H1 (cell line): Measurements from ENCODE around the gene TBC1D10A. TPM values are rescaled to one million over a fixed set of nuclear protein-coding genes. Genes with fewer than 3 reads are reported as not detected.
A peak's percentile ranks its signal among the peaks of the same experiment; 100 is the strongest.

ENCODE experiments used
- CTCF ChIA-PET: fragments of 300-600 bp; sonication (Branson Sonifier 250); formaldehyde crosslinking; loops from one replicate; lab custom pipeline; 2021; ENCODE audit not compliant: partially characterized antibody; lab: Charles Lee
- POLR2A ChIA-PET: fragments of 300-600 bp; sonication (Branson Sonifier 250); formaldehyde crosslinking; loops from one replicate; lab custom pipeline; 2021; ENCODE audit warnings: inconsistent platforms; ENCODE audit not compliant: partially characterized antibody; lab: Charles Lee
- DNase-seq, 2 experiments: peaks; one replicate each; pipeline versions ENCODE4 v3.0.0 to v3.0.0-alpha.2; 2010 to 2022; ENCODE audit warnings: low spot score in 2 of 2, low read depth in 1 of 2, mixed read lengths in 1 of 2
- FAIRE-seq: peaks from 2 replicates; lab custom pipeline; 2011; peaks lifted over from hg19 to GRCh38; lab: Jason Lieb, UNC
- H2AFZ ChIP-seq: 2 replicates; pipeline ENCODE4 v1.8.1; 2012; ENCODE audit warnings: low read length, inconsistent platforms
- H2AK5ac ChIP-seq: 2 replicates; pipeline ENCODE4 v1.6.1; 2013; ENCODE audit warnings: low read depth, low read length
- H2BK120ac ChIP-seq: replicated peaks from 2 replicates; pipeline ENCODE3; 2013; ENCODE audit warnings: low read depth, low read length, inconsistent platforms
- H2BK12ac ChIP-seq: 2 replicates; pipeline ENCODE4 v1.6.1; 2013; ENCODE audit warnings: low read depth, low read length
- H2BK15ac ChIP-seq: 2 replicates; pipeline ENCODE4 v1.6.1; 2013; ENCODE audit warnings: low read length
- H2BK20ac ChIP-seq: 2 replicates; pipeline ENCODE4 v1.6.1; 2013; ENCODE audit warnings: low read length
- H2BK5ac ChIP-seq: 2 replicates; pipeline ENCODE4 v1.6.1; 2013; ENCODE audit warnings: low read depth, low read length
- H3K14ac ChIP-seq: 2 replicates; pipeline ENCODE4 v1.6.1; 2013; ENCODE audit warnings: inconsistent platforms; ENCODE audit not compliant: insufficient read length
- H3K18ac ChIP-seq: 2 replicates; pipeline ENCODE4 v1.6.1; 2013; ENCODE audit warnings: low read length; ENCODE audit errors: extremely low read depth
- H3K23ac ChIP-seq: 2 replicates; pipeline ENCODE4 v1.6.1; 2013; ENCODE audit warnings: inconsistent platforms; ENCODE audit not compliant: insufficient read length
- H3K23me2 ChIP-seq: 2 replicates; pipeline ENCODE4 v1.6.1; 2013; ENCODE audit warnings: low read depth, low read length
- H3K27ac ChIP-seq: 2 replicates; pipeline ENCODE4 v1.6.1; 2011; ENCODE audit warnings: low read depth, low read length, inconsistent platforms
- H3K27me3 ChIP-seq, 4 experiments: replicated peaks in 1 of 4; 1 replicate in 1 of 4; 2 replicates in 3 of 4; pipeline versions ENCODE4 v1.6.1 to v1.8.1; 2011 to 2013; ENCODE audit warnings: low read length in 3 of 4, mild to moderate bottlenecking in 3 of 4, inconsistent platforms in 2 of 4, mixed read lengths in 2 of 4, moderate library complexity in 1 of 4; ENCODE audit not compliant: control insufficient read depth in 3 of 4, insufficient read depth in 3 of 4; ENCODE audit errors: extremely low read depth in 1 of 4
- H3K36me3 ChIP-seq, 4 experiments: 2 replicates each; pipeline versions ENCODE4 v1.6.1 to v1.8.1; 2011 to 2013; ENCODE audit warnings: mild to moderate bottlenecking in 4 of 4, low read length in 3 of 4, moderate library complexity in 2 of 4, control low read depth in 1 of 4, inconsistent platforms in 1 of 4; ENCODE audit not compliant: insufficient read depth in 4 of 4, control insufficient read depth in 2 of 4
- H3K4ac ChIP-seq: replicated peaks from 2 replicates; pipeline ENCODE3; 2013; ENCODE audit warnings: low read length, low read depth, mixed read lengths, inconsistent platforms; ENCODE audit not compliant: insufficient read length
- H3K4me1 ChIP-seq, 4 experiments: replicated peaks in 1 of 4; 1 replicate in 1 of 4; 2 replicates in 3 of 4; pipeline versions ENCODE4 v1.6.1 to v1.8.1; 2011 to 2013; ENCODE audit warnings: low read length in 3 of 4, inconsistent platforms in 2 of 4, mixed read lengths in 1 of 4; ENCODE audit not compliant: insufficient read depth in 4 of 4, control insufficient read depth in 3 of 4
- H3K4me2 ChIP-seq, 2 experiments: 2 replicates each; pipeline versions ENCODE4 v1.6.1 to v1.8.1; 2011 to 2013; ENCODE audit warnings: low read depth in 2 of 2, low read length in 2 of 2, control low read depth in 1 of 2, inconsistent platforms in 1 of 2, mild to moderate bottlenecking in 1 of 2; ENCODE audit not compliant: insufficient read depth in 1 of 2
- H3K4me3 ChIP-seq, 4 experiments: fragments of 200-600, 300-600 bp in 1 of 4; sonication (generic), shearing (Covaris generic), sonication (Bioruptor Twin) in 1 of 4; 2 replicates each; pipeline versions ENCODE4 v1.5.1 to v1.8.1; 2011 to 2016; ENCODE audit warnings: low read length in 4 of 4, low read depth in 3 of 4, control low read depth in 2 of 4, inconsistent platforms in 2 of 4, mild to moderate bottlenecking in 2 of 4, mixed read lengths in 1 of 4, moderate library complexity in 1 of 4; ENCODE audit not compliant: insufficient read depth in 2 of 4; ENCODE audit errors: extremely low read depth in 1 of 4
- H3K56ac ChIP-seq: replicated peaks from 2 replicates; pipeline ENCODE3; 2013; ENCODE audit warnings: low read depth, mild to moderate bottlenecking, mixed read lengths, low read length, inconsistent platforms; ENCODE audit not compliant: insufficient read length
- H3K79me1 ChIP-seq: 2 replicates; pipeline ENCODE4 v1.6.1; 2013; ENCODE audit warnings: low read depth, low read length, control low read depth
- H3K79me2 ChIP-seq, 2 experiments: 2 replicates each; pipeline versions ENCODE4 v1.6.1 to v1.8.1; 2012 to 2013; ENCODE audit warnings: low read length in 2 of 2, mild to moderate bottlenecking in 2 of 2, inconsistent platforms in 1 of 2; ENCODE audit not compliant: insufficient read depth in 2 of 2, control insufficient read depth in 1 of 2
- H3K9ac ChIP-seq, 4 experiments: replicated peaks in 1 of 4; 1 replicate in 1 of 4; 2 replicates in 3 of 4; pipeline versions ENCODE4 v1.6.1 to v1.8.1; 2011 to 2013; ENCODE audit warnings: low read depth in 3 of 4, low read length in 3 of 4, control low read depth in 2 of 4, mild to moderate bottlenecking in 2 of 4, moderate library complexity in 2 of 4, inconsistent platforms in 1 of 4; ENCODE audit errors: extremely low read depth in 1 of 4
- H3K9me3 ChIP-seq, 2 experiments: 2 replicates each; pipeline versions ENCODE4 v1.6.1 to v1.8.1; 2012 to 2013; ENCODE audit warnings: mild to moderate bottlenecking in 2 of 2, moderate library complexity in 2 of 2, control low read depth in 1 of 2, inconsistent platforms in 1 of 2, low read depth in 1 of 2, low read length in 1 of 2, mixed read lengths in 1 of 2; ENCODE audit not compliant: insufficient read depth in 2 of 2
- H4K20me1 ChIP-seq, 2 experiments: replicated peaks in 1 of 2; 2 replicates each; pipeline versions ENCODE3 to v1.8.1; 2011 to 2013; ENCODE audit warnings: inconsistent platforms in 2 of 2, low read length in 2 of 2, mild to moderate bottlenecking in 1 of 2; ENCODE audit not compliant: insufficient read depth in 2 of 2, control insufficient read depth in 1 of 2
- H4K5ac ChIP-seq: 2 replicates; pipeline ENCODE4 v1.6.1; 2013; ENCODE audit warnings: low read length, low read depth, mixed read lengths, inconsistent platforms; ENCODE audit not compliant: insufficient read length
- H4K8ac ChIP-seq: 2 replicates; pipeline ENCODE4 v1.8.0; 2013; ENCODE audit warnings: mild to moderate bottlenecking, moderate library complexity, low read length, inconsistent platforms; ENCODE audit not compliant: insufficient read depth; ENCODE audit errors: extremely low read depth
- H4K91ac ChIP-seq: replicated peaks from 2 replicates; pipeline ENCODE3; 2013; ENCODE audit warnings: low read length, mixed read lengths, inconsistent platforms; ENCODE audit not compliant: insufficient read length
- BCL11A ChIP-seq, 2 experiments: IDR thresholded peaks; one replicate each; pipeline ENCODE4 v1.6.1; 2011; ENCODE audit warnings: low read depth in 2 of 2, low read length in 2 of 2, mild to moderate bottlenecking in 2 of 2
- YY1 ChIP-seq: IDR thresholded peaks from 2 replicates; pipeline ENCODE4 v1.6.1; 2011; ENCODE audit warnings: low read depth, mild to moderate bottlenecking, low read length
- WGBS, 2 experiments: shearing (Covaris generic) in 1 of 2; methylation state at CpG; one replicate each; pipeline versions ENCODE4 v1.1.6 to v1.1.7; 2013 to 2015; ENCODE audit warnings: low lambda C conversion rate in 2 of 2, mixed read lengths in 2 of 2, inconsistent platforms in 1 of 2, low coverage in 1 of 2, missing lambda C conversion rate in 1 of 2; ENCODE audit not compliant: insufficient replicate concordance in 2 of 2, insufficient coverage in 1 of 2, insufficient read length in 1 of 2; ENCODE audit errors: extremely low coverage in 1 of 2, missing lambda C conversion rate in 1 of 2; 5-methylcytosine and 5-hydroxymethylcytosine counted together
- polyA plus RNA-seq, 7 experiments: library from polyadenylated mRNA; depleted of rRNA in 3 of 7; stranded (reverse) in 5 of 7; unstranded in 2 of 7; fragments of >200 nt in 5 of 7; fragments of 200-250 nt in 2 of 7; gene quantifications; 1 replicate in 5 of 7; 2 replicates in 1 of 7; 4 replicates in 1 of 7; pipeline versions ENCODE4 v1.2.1 to v1.2.3, GENCODE V29; 2011 to 2013; ENCODE audit warnings: missing spikeins in 2 of 7, mixed read lengths in 2 of 7
- total RNA-seq: library from RNA; stranded (reverse); fragmentation: NEBNext Ultra II Directional; extraction: Animal tissue kit (Norgen Biotek cat#: 25700); gene quantifications from 2 replicates; pipeline ENCODE4 v1.2.1, GENCODE V29; 2021

The TBC1D10A gene
- total and polyA plus RNA-seq, 2 of the 8 experiments (the other 6 are each of a cell fraction or from before 2014, with no cell fraction given) = 5.4 to 7.0 TPM

- DNase-seq (peak in 1 of 2 experiments; percentile 49), FAIRE-seq (no peak)
- Histone ChIP-seq H3K4ac (peak overlapping the region; percentile 45), H3K4me3 (peak overlapping the region; percentile 71 to 99 (median 75)), H3K14ac (no peak overlapping the region), H3K23me2 (peaks cover 4% of the 10 kb centered on the region), H3K79me1 (no peaks in the 10 kb centered on the region; the same call in none of the 2 replicates), H4K8ac (peak overlapping the region; percentile 77), H3K9ac (peak overlapping the region in 3 of 4 experiments; percentile 15 to 68 (median 51); a peak in 3 of 7 replicates), H3K27me3 (no peaks in the 10 kb centered on the region), H2AFZ (peak overlapping the region; percentile 90), H4K20me1 (peaks cover 0 to 7% of the 10 kb centered on the region in 2 experiments), H3K18ac (no peak overlapping the region; the same call in 1 of the 2 replicates), H2BK15ac (no peak overlapping the region), H3K4me1 (peaks cover 0 to 14% (median 7%) of the 10 kb centered on the region in 4 experiments; a peak in 6 of 7 replicates), H3K27ac (no peak overlapping the region; the same call in 1 of the 2 replicates), H4K91ac (no peak overlapping the region), H3K36me3 (peaks cover 0 to 9% (median 3%) of the 10 kb centered on the region in 4 experiments; a peak in 2 of 8 replicates), H3K23ac (no peak overlapping the region), H3K79me2 (no peaks in the 10 kb centered on the region), H2BK5ac (0 out of 2 replicates have a peak overlapping the region, but pooled peaks have one; percentile 35), H2BK120ac (no peak overlapping the region), H2BK12ac (no peak overlapping the region), H2AK5ac (no peak overlapping the region), H2BK20ac (no peak overlapping the region), H3K4me2 (peak overlapping the region; percentile 57 to 91), H3K9me3 (no peaks in the 10 kb centered on the region), H4K5ac (no peak overlapping the region), H3K56ac (no peak overlapping the region)
- no peak for TF ChIP-seq YY1
- TF ChIP-seq BCL11A (IDR thresholded peaks at IDR 0.05; ENCODE audit: low read depth in 2 of 2, low read length in 2 of 2) = no peak
- 0% methylated on average over 11 of the region's 34 CpGs; no CpG with 5 or more reads in 1 of the 2 experiments for WGBS, 2 experiments
- ChIA-PET CTCF (interaction anchor here (0.6 to 20.1 kb wide), 10 partner anchors 9 to 250 kb away, joined by 3 to 203 read pairs (median 4); partner anchors contain the start of gene CASTOR1), POLR2A (interaction anchor here (0.5 to 3.2 kb wide), 8 partner anchors 10 to 311 kb away, joined by 3 to 28 read pairs (median 3); partner anchors contain the start of genes CASTOR1, CCDC157, MTFP1 and SF3A1)
Measured at GRCh38 chr22:30326255-30326705, 461 bp downstream of the TBC1D10A start.
